SKM-1 treated with dmso at 0.1 percent for 144 hours (cell line): ENCODE results near the gene CAPN13.

Experiments used
- DNase-seq: peaks from one replicate; lab custom pipeline; 2025; ENCODE audit not compliant: unreplicated experiment; lab: John Stamatoyannopoulos, UW

Gene CAPN13

DNA sequence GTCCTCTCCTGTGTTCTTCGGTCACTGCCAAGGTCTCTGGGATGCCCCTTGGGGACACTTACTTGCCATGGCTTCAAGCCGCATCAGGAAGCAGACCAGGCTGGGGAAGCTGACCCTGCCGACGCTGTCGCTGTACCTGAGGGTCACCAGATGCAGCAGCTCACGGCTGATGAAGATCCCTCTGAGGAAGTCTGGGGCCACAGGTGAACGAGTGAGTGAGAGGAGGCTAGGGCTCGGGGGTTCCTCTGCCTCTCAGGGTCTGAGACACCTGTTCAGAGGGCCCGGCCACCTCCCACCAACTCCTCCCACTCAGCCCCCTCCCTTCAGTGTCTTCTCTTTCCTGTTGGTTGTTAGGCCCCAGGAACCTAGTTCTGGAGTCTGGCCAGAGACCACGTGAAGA is 74.9 kb downstream of the CAPN13 start:
- DNase-seq = no peak

DNA sequence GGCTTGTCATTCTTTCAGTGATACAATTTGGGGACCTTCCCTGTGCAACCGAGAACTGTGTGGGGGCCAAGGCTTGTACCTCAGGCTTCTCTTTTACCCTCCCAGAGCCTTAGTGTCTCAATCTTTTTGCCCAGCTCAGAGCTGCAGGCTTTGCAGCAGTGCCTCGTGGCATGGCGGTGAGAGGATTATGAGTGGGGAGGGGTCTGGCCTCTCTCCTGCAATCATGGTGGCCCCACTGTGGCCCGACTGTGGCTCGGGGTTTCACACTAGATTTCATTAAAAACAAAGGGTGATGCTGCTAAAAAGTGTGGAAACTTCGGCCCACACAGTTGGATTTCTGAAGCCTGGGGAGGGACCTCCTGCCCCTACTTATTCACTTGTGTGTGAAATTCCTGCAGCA is 75.5 kb downstream of the CAPN13 start:
- no peak for DNase-seq

DNA sequence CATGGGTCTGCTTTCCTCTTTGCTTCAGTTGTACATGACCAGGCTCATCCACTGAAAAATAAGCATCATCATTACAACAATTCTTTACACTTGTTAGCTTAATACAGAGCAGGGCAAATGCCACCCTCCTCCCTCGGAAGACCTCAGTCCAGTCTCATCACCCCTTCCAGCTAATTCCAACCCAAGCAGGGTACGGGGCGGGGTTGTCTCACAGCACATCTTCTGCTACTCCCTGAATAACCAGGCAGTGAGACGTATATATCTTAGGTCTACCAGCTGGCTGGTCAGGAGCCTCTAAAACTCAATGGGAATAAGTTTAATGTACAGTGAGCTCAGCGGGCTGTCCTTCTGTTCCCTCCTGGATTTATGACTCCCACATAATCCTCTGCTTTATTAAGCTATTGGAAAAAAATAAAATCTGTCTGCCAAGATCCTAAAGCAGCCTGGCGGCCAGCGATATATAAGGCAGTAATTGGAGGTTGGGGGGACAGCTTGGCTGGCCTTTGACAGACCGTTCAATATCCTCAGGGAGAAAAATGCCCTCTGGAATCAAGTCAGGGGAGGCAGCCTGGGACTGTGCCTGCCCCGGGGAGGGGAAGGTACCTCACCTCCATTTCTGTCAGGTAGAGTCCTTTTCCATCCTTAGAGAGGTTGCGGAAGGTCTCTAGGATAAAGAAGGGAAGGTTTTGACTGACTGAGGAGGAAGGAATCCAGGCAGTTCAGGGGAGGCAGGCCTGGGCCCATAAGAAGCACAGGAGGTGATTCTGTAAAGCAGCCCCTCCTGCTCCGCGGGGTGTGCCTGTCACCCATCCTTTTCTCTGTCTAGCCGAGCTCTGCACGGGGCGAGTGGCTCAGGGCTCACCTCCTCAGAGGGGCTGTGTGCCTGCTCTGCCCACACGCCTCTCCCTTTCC is 76.3 kb downstream of the CAPN13 start:
- DNase-seq = no peak

DNA sequence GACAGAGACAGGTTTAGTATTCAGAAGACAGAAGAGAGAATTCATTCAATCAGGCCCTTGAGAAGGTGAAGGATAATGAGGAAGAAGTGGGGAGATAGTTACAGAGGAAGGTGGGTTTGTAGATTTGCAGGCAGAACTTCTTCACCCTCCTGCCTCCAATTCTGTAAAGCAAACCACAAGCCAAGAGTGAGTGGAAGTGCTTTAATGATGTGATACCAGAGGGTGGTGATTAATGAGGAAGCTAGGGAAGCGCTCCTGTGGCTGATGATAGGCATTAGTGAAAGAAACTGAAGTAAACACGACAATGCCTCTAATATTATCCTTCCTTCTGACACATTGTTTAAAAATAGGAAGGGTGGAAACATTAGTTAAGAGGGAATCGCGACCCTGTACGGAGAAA is 78.2 kb downstream of the CAPN13 start:
- DNase-seq = no peak

DNA sequence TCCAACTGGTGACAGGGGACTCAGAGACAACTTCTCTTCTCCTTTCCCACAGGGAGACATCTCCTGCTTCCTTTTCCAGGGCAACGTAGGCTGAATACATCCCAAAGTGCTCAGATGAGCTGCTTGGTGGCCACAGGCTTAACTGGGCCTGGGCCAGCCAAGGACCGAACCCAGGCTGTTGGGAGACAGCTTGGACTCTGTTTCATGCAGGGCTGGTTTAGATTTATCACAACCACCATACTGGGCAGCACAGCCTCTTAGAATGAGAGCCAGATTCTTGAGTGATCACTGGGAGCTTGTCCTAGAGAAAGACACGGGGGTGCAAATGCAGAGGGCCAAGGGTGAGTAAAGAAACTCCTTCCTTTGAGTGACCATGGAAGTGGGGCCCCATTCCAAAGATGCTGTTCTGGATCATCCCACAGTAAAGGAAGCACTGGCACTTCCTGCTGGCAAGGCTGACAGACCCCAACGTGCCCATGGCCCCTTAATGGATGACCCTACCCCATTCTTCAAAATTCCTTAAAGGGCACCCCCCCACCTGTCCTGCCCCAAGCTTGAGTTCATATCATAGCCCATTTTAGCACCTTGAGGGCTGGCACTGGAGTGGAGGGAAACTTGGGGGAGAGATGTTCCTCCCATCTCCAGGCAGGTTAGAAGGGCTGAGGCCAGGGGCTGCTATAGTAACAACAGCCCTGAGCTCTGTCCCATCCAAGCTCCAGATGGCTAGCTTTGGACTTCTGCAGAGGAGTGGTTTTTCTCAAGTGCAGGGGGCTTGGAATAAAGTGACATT is 84.1 kb downstream of the CAPN13 start:
- DNase-seq = no peak

DNA sequence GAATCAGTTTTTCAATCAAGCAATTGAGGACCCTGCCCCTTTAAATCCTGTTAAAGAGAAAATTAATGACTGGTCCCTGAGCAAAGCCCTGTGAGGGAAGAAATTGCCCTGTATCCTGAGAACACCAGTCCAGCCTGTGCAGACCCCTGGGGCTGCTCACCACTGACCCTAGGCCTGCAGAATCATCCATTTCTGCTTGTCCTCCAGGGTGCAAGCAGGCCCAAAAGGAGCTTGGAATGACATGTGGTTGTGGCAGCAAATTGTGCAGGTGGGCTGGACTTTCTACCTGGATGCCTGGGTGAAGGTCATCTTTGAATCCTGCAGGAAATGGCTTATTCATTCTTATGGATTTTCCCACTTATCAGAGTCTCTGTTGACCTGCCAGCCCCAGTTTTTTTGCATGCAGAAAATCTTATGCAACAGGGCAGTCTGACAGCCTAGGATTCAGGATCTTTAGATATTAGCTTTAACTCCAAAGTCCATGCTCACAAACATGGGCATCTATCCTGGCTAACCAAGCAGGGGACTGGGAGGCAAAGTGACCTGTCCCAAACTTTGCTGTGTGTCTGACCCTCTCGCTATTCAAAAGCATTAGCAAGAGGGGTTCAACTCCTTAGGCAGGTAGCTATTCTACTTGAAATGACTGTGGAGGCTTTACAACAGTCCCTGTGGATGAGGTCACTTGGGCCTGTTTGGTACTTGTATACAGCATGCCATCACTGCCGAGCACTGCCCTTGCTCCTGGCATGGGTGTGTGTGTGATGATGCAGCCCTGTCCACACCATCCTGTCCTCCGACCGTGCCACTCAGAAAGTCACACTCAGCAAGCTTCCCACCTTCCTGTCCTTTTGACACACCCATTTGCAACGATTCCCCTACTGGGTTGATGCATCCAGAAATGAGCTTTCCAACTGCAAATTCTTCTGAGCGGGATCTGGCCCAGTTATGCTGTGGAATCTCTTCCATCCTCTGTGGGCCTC is 85.3 kb downstream of the CAPN13 start:
- DNase-seq = no peak

DNA sequence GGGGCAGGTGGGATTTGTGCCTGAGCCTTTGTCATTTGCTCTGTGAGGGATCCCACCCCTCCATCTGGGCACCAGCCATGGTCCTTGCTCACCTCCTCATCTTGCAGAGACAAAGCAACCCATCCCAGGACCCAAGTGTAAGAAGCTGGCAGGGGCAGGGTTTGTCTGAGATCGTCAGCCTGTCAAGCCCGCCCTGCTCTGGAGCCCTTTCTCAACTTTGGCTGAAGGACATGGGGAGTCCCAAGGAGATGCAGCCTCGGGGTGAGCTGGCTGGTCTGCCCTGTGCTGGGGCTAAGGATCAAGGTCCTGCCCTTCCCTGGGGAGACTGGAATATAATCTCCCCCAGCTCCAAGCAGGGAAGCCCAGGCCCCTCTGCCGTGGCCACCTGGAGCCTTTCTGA is 86.0 kb downstream of the CAPN13 start:
- DNase-seq = no peak

DNA sequence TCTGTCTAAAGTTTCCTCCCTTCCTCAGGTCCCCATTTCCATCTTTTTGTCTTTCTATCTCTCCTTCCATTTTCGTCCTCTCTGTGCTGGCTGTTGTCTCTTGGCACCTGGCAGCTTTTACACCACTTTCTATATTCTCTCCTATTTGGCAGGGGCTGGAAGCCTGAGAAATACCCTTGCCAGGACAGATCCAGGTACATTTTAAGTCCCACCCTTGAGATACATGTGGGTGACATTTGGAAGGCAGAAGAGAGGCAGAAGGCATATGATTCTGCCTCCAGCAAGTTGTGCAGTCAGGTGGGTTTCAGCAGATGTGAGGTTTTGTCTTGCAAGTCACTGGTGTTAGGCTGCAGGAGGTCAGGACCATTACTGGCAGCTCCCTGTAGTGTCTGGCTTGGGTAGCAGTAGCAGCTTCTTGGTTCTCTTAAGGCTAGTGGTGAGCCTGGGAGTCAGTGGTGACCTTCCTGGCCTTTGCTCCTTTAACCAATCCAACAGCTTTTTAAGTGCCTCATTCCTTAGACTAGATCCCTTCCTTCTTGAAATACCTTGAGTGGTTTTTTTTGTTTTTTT is 90.1 kb downstream of the CAPN13 start:
- no peak for DNase-seq

DNA sequence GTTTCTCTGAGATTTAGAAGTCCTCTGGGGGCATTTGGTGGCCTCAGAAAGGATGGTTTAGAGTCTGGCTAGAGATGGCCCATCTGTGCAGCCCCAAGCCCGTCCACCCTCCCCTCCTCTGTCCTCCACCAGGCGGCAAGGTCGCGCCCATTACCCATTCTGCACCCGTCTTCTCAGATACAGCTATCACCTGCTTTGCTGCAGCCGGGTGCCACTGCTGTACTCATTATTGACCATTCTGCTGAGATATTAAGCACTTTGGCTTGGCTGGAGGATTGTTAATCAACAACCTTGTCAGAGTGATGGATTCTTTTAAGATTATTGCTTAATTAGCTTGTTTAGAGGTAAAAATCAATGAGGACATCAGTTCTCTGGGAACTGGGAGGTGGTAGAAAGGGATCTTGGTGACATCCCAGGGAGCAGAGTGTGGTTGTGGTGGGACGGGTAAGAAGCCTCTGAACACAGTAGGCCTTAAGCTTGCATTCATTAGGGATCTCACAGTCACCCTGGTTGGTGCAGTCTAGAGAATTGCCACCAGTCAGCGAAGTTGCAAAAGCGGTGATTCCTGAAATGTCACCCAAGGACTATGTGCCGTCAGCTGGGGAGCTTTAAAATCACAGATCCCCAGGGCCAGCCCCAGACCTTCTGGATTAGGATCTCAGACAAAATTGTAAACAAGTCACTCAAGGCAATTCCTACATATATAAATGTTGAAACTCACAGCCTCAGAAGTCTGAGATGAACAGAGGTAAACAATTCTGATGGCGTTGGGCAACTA is 90.9 kb downstream of the CAPN13 start:
- no peak for DNase-seq

DNA sequence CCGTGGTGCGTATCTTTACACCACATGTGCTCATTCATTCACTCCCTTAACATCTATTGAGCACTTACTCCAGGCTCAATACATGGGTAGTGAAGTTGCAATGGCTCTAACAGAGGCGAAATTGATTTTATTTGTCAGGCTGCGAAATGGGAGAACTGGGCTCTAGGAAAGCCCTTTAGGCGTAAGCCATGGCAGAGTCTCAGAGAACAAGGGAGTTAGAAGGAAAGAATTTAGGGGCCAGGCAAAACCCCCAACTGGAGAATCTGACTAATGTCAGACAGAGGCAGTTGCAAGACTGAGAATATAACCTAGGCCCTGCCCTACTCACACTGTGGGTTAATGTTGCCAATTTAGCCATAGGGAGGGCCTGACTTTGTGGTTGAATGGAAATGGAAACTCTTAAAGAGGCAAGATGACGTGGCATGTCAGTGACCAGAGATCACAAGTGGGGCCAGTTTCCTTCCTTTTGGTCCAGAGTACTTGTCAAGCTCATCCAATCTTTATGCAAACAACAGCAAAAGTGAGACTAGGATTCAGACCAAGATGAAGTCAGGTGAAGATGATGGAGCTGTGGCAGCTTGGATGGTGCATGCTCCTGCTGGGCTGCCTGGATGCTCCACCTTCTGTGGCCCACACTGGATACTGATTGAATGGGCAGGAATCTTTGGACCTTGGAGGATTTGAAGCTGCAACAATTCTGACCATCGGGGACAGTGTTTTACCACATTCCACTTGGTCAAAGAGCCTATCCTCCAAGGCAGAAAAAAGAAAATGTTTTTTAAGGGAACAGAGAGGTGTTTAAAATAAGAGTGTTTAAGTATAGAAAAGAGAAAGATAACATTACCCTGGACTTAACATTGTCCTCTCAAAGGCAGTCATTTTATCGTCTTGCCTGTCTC is 92.2 kb downstream of the CAPN13 start:
- DNase-seq = no peak

DNA sequence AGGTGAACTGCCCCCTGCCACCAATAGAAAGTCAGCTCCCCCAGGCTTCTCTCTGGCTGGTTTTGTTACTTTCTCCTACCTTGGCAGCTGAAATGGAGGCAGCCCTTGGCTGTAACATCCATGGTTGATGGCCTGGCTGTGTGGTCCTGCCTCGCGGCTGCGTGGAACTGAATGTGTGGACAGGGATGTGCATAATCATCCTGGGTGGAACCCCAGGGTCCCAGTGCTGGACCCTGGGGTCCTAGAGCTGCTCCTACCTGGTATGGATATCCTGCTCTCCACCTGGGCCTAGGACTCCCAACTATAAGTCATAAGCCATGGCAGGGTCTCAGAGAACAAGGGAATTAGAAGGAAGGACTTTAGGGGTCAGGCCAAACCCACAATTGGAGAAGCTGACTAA is 93.5 kb downstream of the CAPN13 start:
- DNase-seq = no peak

DNA sequence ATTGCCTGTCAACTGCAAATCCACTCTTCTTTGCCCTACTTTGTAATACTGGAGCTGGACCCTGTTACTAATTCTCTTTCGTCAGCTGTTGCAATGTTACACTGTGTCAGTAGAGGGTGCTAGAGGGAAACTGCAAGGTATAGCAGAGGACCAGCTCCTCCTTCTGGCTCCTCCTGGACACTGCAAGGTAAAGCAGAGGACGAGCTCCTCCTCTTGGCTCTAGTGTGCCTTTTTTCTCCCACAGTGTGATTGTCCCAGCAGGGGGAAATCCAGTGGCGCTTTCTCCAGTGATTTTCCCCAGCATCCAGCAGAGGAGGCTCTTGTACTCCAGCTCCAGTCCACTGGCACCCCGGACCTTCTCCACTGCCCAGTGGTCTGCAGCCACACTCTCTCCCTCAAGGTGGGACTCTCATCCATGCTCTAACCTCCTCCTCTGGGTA is 95.6 kb downstream of the CAPN13 start:
- DNase-seq = peak; percentile 90

DNA sequence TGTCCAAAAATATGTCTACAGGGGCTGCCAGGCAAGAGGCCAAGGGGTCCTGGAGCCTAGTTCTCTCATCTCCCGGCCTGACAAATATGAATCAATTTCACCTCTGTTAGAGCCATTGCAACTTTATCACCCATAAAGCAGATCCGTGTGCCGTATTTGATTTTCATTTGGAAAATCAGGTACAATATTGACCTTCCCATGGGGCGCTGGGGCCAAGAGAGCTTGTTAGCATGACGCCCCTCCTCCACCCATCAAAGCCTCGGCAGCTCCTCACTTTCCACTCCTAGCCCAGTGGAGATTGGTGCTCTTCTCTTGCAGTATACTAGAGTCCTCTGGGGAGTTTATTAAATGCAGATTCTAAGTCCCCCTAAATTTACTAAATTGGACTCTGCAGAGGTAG is 96.8 kb downstream of the CAPN13 start:
- no peak for DNase-seq

DNA sequence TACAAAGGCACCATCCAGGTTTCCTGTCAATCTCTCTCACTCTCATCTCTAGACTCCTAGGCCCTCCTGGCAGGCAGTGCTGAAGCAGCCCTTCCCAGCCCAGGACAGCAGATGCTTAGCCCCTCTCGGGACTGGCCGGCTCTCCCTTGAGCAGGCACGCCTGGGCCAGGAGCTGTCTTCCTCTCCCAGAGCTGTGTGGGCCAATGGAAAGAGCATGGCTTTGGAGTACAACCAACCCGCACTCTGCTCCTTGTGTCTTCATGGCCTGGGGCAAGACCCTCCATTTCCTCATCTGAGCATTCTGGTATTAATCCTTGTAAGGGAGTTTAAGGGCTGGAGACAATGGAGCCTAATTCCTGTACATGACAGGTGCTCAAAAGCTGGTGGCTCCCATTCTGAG is 97.2 kb downstream of the CAPN13 start:
- no peak for DNase-seq

DNA sequence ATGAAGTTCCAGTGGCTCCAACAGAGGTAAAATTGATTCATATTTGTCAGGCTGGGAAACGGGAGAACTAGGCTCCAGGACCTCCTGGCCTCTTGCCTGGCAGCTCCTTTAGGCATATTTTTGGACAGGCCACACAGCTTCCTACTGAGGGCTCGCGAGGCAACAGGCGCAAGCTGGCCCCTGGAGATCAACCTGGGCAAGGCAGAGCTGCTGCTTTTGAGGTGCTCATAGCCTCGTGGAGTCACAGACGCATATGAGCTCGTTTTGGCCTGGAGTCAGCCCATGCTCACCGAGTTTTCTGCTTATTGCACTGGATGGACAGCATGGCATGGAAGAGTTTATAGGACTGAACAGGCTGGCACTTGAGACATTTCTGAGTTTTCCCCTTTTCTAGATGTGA is 97.7 kb downstream of the CAPN13 start:
- DNase-seq = no peak

DNA sequence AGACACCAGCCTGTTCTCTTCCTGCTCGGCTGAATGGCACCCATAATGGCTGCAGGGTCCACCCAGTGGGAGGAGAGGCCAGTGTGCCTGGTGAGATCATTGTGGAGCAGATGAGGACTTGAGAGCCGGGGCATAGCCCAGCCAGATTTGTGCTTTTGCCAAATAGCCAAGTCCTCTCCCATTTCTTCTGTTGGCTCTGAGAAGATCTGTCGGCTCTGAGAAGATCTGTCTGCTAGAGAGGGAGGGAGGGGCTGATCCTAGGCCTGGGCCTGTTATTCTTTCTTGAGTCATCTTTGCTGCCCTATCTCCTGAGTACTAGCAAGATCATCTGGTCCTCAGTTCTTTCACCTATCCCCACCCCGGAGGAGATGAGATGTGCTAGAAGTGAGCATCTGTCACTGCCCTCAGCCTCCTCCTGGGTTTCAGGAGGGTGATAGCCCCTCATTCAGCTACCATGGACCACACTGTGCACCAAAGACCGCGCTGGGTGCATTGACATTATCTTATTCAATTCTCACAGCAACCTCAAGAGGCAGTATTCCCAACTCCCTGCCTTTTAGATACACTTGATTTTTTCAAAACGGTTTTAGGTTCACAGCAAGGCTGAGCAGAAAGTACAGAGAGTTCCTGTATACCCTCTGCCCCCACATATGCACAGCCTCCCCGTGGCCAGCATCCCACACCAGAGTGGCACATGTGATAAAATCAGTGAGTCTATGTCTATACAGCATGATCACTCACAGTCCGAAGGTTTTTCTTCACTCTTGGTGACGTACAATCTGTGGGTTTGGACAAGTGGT is 98.6 kb downstream of the CAPN13 start:
- DNase-seq = no peak

DNA sequence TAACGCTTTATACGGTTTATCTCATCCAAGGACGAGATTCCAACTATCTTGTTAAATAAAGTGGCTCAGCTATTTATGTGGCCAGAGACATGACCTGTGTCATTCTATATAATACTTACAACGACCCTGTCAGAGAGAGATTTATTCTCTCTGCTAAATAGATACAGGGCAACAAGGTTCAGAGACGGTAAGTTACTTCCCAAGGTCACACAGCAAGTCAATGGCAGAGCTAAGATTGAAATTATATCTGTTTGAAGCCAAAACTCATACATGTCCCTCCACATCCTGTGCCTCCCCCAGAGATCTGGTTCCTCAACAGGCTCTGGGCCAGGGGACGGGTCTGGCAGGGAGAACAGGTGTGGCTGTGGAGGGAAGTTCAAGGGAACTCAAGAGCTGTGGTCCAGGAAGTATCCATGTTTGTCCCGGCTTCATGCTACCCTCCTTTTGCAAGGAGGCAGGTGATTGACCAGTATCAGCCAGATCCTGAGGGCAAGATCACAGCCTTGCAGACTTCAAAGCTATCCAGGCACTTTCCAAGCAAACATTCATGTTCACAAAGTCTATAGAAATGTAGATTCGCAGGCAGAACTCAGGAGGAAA is 99.8 kb downstream of the CAPN13 start:
- DNase-seq = no peak
